Uterus (tissue), 4 donors: ENCODE results near the gene DGKD. TPM values are rescaled to one million over a fixed set of nuclear protein-coding genes. Genes with fewer than 3 reads are reported as not detected.

Source experiments
- DNase-seq, 2 donors: peaks; one replicate each; pipeline ENCODE4 v3.0.0-alpha.2; 2019 to 2020
- H3K27ac ChIP-seq, 2 donors: fragments of 200-600 bp; sonication (generic); 1 replicate in 1 of 2; 2 replicates in 1 of 2; pipeline ENCODE4 v1.5.1; 2016 to 2018
- H3K27me3 ChIP-seq, 2 donors: fragments of 200-600 bp; sonication (generic); one replicate each; pipeline ENCODE4 v1.5.1; 2018 to 2019; ENCODE audit warnings: control low read depth in 1 of 2
- H3K36me3 ChIP-seq, 2 donors: fragments of 200-600 bp; sonication (generic); one replicate each; pipeline ENCODE4 v1.5.1; 2019; ENCODE audit warnings: control low read depth in 1 of 2
- H3K4me1 ChIP-seq, 2 donors: fragments of 200-600 bp; sonication (generic); one replicate each; pipeline ENCODE4 v1.5.1; 2018 to 2019; ENCODE audit warnings: control low read depth in 1 of 2
- H3K4me3 ChIP-seq, 2 donors: fragments of 200-600 bp; sonication (generic); 1 replicate in 1 of 2; 2 replicates in 1 of 2; pipeline ENCODE4 v1.5.1; 2018 to 2019; ENCODE audit warnings: mild to moderate bottlenecking in 1 of 2
- H3K9me3 ChIP-seq, 2 donors: fragments of 200-600 bp; sonication (generic); one replicate each; pipeline ENCODE4 v1.5.1; 2019; ENCODE audit warnings: control low read depth in 1 of 2
- POLR2A ChIP-seq, 2 donors: fragments of 450-650 bp; IDR thresholded peaks; one replicate each; pipeline ENCODE4 v1.6.1; 2016; ENCODE audit warnings: antibody characterized with exemption in 2 of 2, mild to moderate bottlenecking in 1 of 2, moderate library complexity in 1 of 2
- intact Hi-C: fragments of 100-400 bp; cut with DNase I; formaldehyde crosslinking; loops from one replicate; pipeline ENCODE4 v1.15.1; 2023; ENCODE audit warnings: low total_unique reads
- total RNA-seq, 4 donors: library from RNA; depleted of rRNA in 3 of 4; stranded (reverse); fragments of >200 nt in 3 of 4; gene quantifications; one replicate each; pipeline versions ENCODE4 v1.1.0 to v1.2.4, GENCODE V29; 2014 to 2023
- TF ChIP-seq, protein P1 (sequence below), 4 experiments: fragments of 200-600 bp in 2 of 4; fragments of 450-650 bp in 2 of 4; sonication (generic) in 2 of 4; IDR thresholded peaks; one replicate each; pipeline ENCODE4 v1.5.1; 2016 to 2019; ENCODE audit warnings: antibody characterized with exemption in 4 of 4, mild to moderate bottlenecking in 2 of 4, moderate library complexity in 1 of 4
- donor health status: DM: yes; HTN: yes; CAD: no.

DGKD gene
- total RNA-seq, 4 donors from 2014 or later = 5.0 to 46.1 (median 28.0) TPM

GRCh38 chr2:233338046-233338445 lies 16.2 kb upstream of the DGKD start:
- no peaks in the 10 kb centered on the region for H3K36me3 ChIP-seq
- H3K27ac ChIP-seq = no peak overlapping the region
- no peaks in the 10 kb centered on the region for H3K4me1 ChIP-seq
- no peaks in the 10 kb centered on the region for H3K9me3 ChIP-seq
- no peak for TF ChIP-seq POLR2A (IDR thresholded peaks at IDR 0.05)
- TF ChIP-seq, protein P1, sequence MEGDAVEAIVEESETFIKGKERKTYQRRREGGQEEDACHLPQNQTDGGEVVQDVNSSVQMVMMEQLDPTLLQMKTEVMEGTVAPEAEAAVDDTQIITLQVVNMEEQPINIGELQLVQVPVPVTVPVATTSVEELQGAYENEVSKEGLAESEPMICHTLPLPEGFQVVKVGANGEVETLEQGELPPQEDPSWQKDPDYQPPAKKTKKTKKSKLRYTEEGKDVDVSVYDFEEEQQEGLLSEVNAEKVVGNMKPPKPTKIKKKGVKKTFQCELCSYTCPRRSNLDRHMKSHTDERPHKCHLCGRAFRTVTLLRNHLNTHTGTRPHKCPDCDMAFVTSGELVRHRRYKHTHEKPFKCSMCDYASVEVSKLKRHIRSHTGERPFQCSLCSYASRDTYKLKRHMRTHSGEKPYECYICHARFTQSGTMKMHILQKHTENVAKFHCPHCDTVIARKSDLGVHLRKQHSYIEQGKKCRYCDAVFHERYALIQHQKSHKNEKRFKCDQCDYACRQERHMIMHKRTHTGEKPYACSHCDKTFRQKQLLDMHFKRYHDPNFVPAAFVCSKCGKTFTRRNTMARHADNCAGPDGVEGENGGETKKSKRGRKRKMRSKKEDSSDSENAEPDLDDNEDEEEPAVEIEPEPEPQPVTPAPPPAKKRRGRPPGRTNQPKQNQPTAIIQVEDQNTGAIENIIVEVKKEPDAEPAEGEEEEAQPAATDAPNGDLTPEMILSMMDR (IDR thresholded peaks at IDR 0.05) = no peak
- intact Hi-C loops = no loop called here
- no peak overlapping the region for H3K4me3 ChIP-seq
- no peak for DNase-seq
- no peaks in the 10 kb centered on the region for H3K27me3 ChIP-seq

DNA sequence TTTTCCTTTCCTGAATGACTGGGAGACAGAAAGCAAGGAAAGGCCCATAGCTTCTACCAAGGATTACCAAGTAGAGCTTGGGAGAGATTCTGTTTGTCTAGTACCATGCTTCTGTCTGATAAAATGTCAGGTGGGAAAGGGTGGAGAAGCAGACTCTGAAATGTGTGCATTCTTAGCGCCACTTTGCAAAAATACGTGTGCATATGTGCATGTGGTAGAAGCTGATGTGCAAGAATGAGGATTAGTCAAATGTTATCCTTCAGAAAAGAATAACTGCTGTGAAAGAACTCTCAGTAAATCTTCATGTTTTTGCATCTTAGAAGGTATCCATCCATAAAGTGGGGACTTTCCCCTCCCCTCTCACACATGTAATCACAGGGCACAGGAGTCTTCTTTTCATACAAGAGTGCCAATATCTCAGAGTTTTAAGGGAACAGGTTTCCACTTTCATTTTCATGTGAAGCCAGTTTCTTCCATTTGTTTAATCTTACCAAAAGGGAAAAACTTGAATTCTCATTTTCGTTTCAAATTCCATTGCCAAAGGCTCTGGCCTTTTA lies 15.4 kb upstream of the DGKD start:
- Histone ChIP-seq H3K27me3 (no peaks in the 10 kb centered on the region), H3K36me3 (no peaks in the 10 kb centered on the region), H3K4me1 (no peaks in the 10 kb centered on the region), H3K9me3 (no peaks in the 10 kb centered on the region), H3K4me3 (no peak overlapping the region), H3K27ac (no peak overlapping the region)
- intact Hi-C loops = no loop called here
- DNase-seq = no peak
- TF ChIP-seq, protein P1 (IDR thresholded peaks at IDR 0.05) = no peak
- no peak for TF ChIP-seq POLR2A (IDR thresholded peaks at IDR 0.05)

DNA sequence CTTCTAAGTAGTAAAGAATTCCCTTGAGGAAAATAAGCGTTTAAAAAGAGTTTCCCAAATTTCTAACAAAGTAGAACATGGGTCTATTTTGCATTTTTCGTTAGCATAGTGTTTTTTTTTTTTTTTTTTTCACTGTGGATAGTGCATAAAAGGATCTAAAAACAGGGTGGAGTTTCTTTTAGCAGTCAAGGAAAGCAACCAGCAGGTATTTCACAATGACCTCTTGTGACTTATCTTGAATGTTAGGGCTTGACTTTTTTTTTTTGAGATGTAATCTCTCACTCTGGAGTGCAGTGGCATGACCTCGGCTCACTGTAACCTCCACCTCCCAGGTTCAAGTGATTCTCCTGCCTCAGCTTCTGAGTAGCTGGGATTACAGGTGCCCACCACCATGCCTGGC lies 14.9 kb upstream of the DGKD start:
- Histone ChIP-seq H3K27ac (no peak overlapping the region), H3K4me1 (no peaks in the 10 kb centered on the region), H3K9me3 (no peaks in the 10 kb centered on the region), H3K4me3 (no peak overlapping the region), H3K27me3 (no peaks in the 10 kb centered on the region), H3K36me3 (no peaks in the 10 kb centered on the region)
- no peak for DNase-seq
- intact Hi-C loops = no loop called here
- TF ChIP-seq, protein P1 (IDR thresholded peaks at IDR 0.05) = no peak
- TF ChIP-seq POLR2A (IDR thresholded peaks at IDR 0.05) = no peak

DNA sequence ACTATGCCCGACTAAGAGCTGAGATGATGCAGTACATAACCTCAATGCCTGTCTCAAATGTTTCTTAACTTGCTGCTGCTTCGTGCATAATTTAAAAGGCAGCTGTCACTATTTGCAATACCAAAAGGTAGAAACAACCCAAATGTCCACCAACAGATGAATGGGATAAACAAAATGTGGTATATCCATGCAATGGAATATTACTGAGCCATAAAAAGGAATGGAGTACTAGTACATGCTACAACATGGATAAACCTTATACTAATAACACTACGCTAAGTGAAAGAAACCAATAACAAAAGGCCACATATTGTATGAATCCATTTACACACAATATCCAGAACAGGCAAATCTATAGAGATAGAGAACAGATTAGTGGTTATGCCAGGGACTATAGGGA lies 13.0 kb upstream of the DGKD start:
- Histone ChIP-seq H3K9me3 (no peaks in the 10 kb centered on the region), H3K4me3 (no peak overlapping the region), H3K4me1 (no peaks in the 10 kb centered on the region), H3K36me3 (no peaks in the 10 kb centered on the region), H3K27ac (no peak overlapping the region), H3K27me3 (no peaks in the 10 kb centered on the region)
- TF ChIP-seq, protein P1 (IDR thresholded peaks at IDR 0.05) = no peak
- TF ChIP-seq POLR2A (IDR thresholded peaks at IDR 0.05) = no peak
- no peak for DNase-seq
- intact Hi-C loops = no loop called here

DNA sequence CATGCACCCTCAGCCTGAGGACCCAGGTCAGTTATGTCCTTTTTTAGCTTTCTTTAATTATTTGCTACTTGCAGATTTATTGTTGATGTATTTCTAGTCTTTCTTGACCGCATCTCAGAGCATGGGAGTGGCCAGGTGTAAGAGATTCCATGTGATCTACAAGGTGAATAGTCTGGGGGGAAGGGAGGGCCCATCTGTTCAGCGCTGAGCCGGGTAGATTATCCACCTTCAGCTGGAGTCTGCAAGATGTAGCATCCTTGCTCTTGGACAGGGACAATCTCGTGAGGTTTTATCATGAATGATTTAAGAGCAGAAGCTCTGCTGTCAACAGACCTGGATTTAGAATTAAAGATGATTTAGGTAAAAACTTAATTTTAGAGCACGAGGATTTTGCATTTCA lies 12.0 kb upstream of the DGKD start:
- H3K27ac ChIP-seq = no peak overlapping the region
- intact Hi-C loops = no loop called here
- DNase-seq = no peak
- H3K4me1 ChIP-seq = no peaks in the 10 kb centered on the region
- no peaks in the 10 kb centered on the region for H3K27me3 ChIP-seq
- TF ChIP-seq, protein P1 (IDR thresholded peaks at IDR 0.05) = no peak
- no peak for TF ChIP-seq POLR2A (IDR thresholded peaks at IDR 0.05)
- H3K36me3 ChIP-seq = no peaks in the 10 kb centered on the region
- H3K9me3 ChIP-seq = no peaks in the 10 kb centered on the region
- no peak overlapping the region for H3K4me3 ChIP-seq
